ENCODE measurements around the gene TIMP1. TPM values are rescaled to one million over a fixed set of nuclear protein-coding genes. Genes with fewer than 3 reads are reported as not detected.

Gene TIMP1
- total RNA-seq, 1 experiment from 2014 or later = 143 TPM

GRCh38 chrX:47585273-47585672 lies 3.0 kb downstream of the TIMP1 start:
- Mint-ChIP-seq H3K27me3 (ENCODE audit: unreplicated experiment) (no peaks in the 10 kb centered on the region), H3K4me1 (ENCODE audit: low read depth, unreplicated experiment) (peaks cover 36% of the 10 kb centered on the region), H3K27ac (ENCODE audit: unreplicated experiment) (no peak overlapping the region), H3K36me3 (ENCODE audit: insufficient read depth, unreplicated experiment) (peaks cover 32% of the 10 kb centered on the region), H3K9me3 (ENCODE audit: low read depth, unreplicated experiment) (no peaks in the 10 kb centered on the region), H3K4me3 (ENCODE audit: low read depth, unreplicated experiment) (no peak overlapping the region)
- BruUV-seq (replicated peaks) = no TSS peak
- intact Hi-C loops (cut with micrococcal nuclease; ENCODE audit: unreplicated experiment) = no loop called here
- no peak for TF ChIP-seq CTCF (IDR thresholded peaks at IDR 0.05; ENCODE audit: unreplicated experiment)
- DNase-seq = no peak
- CTCF ChIA-PET = no interaction called here

GRCh38 chrX:47586043-47586787 lies 4.0 kb downstream of the TIMP1 start:
- no peak overlapping the region for H3K4me3 Mint-ChIP-seq (ENCODE audit: low read depth, unreplicated experiment)
- peaks cover 36% of the 10 kb centered on the region for H3K4me1 Mint-ChIP-seq (ENCODE audit: low read depth, unreplicated experiment)
- H3K27me3 Mint-ChIP-seq (ENCODE audit: unreplicated experiment) = no peaks in the 10 kb centered on the region
- no peak for TF ChIP-seq CTCF (IDR thresholded peaks at IDR 0.05; ENCODE audit: unreplicated experiment)
- no peak for DNase-seq
- BruUV-seq (replicated peaks) = no TSS peak
- CTCF ChIA-PET = no interaction called here
- intact Hi-C loops (cut with micrococcal nuclease; ENCODE audit: unreplicated experiment) = no loop called here
- H3K27ac Mint-ChIP-seq (ENCODE audit: unreplicated experiment) = no peak overlapping the region
- H3K9me3 Mint-ChIP-seq (ENCODE audit: low read depth, unreplicated experiment) = no peaks in the 10 kb centered on the region
- H3K36me3 Mint-ChIP-seq (ENCODE audit: insufficient read depth, unreplicated experiment) = peaks cover 31% of the 10 kb centered on the region

- Mint-ChIP-seq H3K4me3 (ENCODE audit: low read depth, unreplicated experiment) (no peak overlapping the region), H3K27ac (ENCODE audit: unreplicated experiment) (no peak overlapping the region), H3K36me3 (ENCODE audit: insufficient read depth, unreplicated experiment) (peaks cover 20% of the 10 kb centered on the region), H3K4me1 (ENCODE audit: low read depth, unreplicated experiment) (peaks cover 27% of the 10 kb centered on the region), H3K9me3 (ENCODE audit: low read depth, unreplicated experiment) (no peaks in the 10 kb centered on the region), H3K27me3 (ENCODE audit: unreplicated experiment) (no peaks in the 10 kb centered on the region)
- no peak for TF ChIP-seq CTCF (IDR thresholded peaks at IDR 0.05; ENCODE audit: unreplicated experiment)
- BruUV-seq (replicated peaks) = no TSS peak
- intact Hi-C loops (cut with micrococcal nuclease; ENCODE audit: unreplicated experiment) = no loop called here
- no peak for DNase-seq
- CTCF ChIA-PET = no interaction called here
Measured at GRCh38 chrX:47587091-47587891, 5.1 kb downstream of the TIMP1 start.

- Mint-ChIP-seq H3K4me1 (ENCODE audit: low read depth, unreplicated experiment) (peaks cover 27% of the 10 kb centered on the region), H3K27me3 (ENCODE audit: unreplicated experiment) (no peaks in the 10 kb centered on the region), H3K4me3 (ENCODE audit: low read depth, unreplicated experiment) (no peak overlapping the region), H3K36me3 (ENCODE audit: insufficient read depth, unreplicated experiment) (peaks cover 16% of the 10 kb centered on the region), H3K9me3 (ENCODE audit: low read depth, unreplicated experiment) (no peaks in the 10 kb centered on the region), H3K27ac (ENCODE audit: unreplicated experiment) (no peak overlapping the region)
- intact Hi-C loops (cut with micrococcal nuclease; ENCODE audit: unreplicated experiment) = no loop called here
- no peak for TF ChIP-seq CTCF (IDR thresholded peaks at IDR 0.05; ENCODE audit: unreplicated experiment)
- CTCF ChIA-PET = no interaction called here
- no peak for DNase-seq
- BruUV-seq (replicated peaks) = no TSS peak
Measured at GRCh38 chrX:47587906-47588735, 5.9 kb downstream of the TIMP1 start.

Measured in Calu3 (cell line).